ENCODE results near the gene CST9L.
A peak's percentile ranks its signal among the peaks of the same experiment; 100 is the strongest.

CST9L gene, protein sequence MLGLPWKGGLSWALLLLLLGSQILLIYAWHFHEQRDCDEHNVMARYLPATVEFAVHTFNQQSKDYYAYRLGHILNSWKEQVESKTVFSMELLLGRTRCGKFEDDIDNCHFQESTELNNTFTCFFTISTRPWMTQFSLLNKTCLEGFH

DNA sequence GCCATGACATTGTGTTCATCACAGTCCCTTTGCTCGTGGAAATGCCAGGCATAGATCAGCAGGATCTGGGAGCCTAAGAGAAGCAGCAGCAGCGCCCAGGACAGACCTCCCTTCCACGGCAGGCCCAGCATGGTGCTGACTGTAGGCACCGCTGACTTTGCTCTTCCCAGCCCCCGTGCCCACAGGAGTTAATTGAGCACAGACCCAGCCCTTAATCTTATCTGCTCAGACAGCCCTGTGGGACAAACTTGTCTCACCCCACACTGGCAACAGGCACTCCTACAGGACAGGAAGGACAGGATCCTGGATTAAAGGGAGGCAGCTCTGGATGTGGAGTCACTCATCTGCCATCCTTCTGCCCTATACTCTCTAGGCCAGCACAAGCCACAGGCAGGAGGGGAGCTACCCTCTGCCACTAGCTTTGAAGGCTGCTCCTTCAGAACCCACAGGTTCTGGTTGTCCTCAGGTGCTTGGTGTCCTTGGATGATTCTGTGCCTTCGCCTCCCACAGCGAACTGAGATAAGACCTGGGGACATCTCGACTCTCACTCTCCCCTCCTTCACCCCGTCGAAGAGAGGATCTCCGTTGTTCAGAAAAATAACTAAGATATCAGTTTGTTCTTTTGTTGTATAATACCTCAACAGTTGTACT, at the start of gene CST9L:
Gene CST9L, minus strand, starts transcription at position 165 of the 651 bp plus-strand sequence. Its CDS starts 34 bp downstream, at position 131.
- DNase-seq = no peak

DNA sequence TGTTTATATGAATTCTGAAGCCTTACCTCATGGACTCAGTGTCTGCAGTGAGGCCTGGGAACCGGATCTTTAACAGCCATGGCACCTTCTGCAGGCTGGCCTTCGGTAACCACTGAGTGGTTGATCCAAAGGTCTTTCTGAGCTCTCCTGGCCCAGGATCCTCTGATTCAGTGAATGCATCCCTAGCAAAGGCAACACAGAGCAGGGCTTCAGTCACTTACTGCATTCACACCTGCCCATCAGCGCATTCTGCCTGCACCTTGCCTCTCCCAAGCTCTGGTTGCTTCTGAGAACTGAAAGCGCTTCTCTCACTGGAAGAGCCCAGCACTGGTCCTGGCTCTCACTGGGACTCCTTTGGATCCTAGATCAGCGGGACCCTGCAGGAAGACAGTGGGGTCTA, 45.9 kb upstream of the CST9L start:
- DNase-seq = no peak

DNA sequence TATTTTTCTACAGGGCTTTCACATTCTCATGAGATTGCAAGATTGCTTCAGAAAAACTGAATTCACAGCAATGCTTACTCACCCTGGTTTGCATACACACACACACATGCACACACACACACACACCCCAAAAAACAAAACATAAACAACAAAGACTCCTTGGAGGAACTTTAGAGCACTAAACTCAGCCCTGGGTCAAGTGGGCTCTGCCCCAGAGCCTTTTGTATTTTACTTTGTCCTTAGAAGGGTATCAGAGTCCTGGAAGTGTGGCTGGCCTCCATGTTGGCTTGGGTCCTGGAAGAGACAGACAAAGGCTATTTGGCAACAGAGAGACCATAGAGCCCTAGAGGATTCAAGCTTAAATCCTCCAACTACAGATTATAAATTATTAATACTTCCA, 45.4 kb upstream of the CST9L start:
- DNase-seq = no peak

DNA sequence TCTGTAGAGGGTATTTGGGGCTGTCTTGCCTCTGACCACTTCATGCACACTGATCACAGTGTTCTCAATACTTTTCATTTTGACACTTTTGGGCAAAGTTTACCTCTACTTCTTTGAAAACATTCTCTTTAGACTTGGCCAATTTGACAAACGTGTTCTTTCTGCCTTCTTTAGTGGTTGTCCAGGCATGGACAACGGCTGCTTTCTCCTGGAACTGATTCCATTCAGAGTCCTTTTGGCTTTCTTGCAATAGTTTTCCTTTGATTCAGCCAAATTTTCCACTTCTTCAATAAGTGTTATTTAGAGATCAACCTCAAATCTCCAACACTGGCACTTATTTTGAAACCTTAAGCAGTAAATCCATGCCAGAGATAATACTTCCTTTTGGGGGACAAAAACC, 44.1 kb upstream of the CST9L start:
- no peak for DNase-seq

DNA sequence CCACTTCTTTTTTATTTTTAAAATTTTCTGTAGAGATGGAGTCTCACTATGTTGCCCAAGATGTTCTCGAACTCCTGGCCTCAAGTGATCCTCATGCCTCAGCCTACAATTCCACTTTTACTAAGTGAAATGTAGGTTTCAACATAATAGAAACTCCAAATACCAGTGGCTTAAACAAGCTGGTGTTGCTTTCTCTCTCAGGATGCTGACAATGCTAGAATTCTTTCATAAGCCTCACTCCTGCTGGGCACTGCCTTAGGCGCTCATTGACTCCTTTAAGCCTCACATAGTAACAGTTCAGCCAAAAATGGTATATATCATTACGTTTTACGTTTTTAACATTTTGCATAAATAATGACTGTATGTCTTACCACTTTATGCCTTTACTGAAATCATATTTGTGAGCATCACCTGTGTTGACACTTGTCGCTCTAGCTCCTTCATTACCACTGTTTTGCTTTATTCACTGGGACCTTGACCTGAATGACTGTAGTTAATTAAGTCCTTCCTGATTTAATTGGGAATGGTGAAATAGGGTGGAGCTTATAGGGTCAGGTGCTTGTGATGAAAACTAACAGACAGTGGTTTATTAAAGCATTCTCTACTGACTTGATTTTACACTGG, 41.3 kb upstream of the CST9L start:
- peak; percentile 44 for DNase-seq

DNA sequence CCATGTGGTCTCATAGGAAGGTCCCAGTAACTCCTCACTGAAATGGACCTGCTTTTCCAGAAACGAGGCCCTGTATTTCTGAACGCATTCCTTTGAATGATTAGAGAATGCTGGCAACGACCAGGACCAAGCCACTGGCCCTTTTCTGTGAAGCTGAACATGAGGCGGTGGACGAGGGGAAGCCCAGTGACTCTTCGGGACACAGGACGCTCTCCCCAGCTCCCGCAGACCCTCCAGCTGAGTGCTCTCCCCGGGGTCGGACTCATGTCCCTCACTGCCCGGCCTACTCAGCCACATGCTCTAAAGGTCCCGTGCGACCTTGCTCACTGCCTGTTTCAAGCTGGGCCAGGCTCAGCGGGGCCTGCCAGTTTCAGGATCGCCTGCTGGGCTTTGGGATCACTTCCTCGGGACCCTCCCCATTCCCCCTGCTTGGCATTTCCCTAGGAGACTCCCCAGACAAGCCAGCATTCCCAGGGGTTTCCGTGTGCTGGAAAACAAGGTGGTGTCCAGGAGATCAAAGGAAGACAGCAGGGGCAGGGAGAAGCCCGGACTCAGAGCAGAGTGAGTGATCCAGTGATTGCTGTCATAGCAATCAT, 40.1 kb upstream of the CST9L start:
- no peak for DNase-seq

DNA sequence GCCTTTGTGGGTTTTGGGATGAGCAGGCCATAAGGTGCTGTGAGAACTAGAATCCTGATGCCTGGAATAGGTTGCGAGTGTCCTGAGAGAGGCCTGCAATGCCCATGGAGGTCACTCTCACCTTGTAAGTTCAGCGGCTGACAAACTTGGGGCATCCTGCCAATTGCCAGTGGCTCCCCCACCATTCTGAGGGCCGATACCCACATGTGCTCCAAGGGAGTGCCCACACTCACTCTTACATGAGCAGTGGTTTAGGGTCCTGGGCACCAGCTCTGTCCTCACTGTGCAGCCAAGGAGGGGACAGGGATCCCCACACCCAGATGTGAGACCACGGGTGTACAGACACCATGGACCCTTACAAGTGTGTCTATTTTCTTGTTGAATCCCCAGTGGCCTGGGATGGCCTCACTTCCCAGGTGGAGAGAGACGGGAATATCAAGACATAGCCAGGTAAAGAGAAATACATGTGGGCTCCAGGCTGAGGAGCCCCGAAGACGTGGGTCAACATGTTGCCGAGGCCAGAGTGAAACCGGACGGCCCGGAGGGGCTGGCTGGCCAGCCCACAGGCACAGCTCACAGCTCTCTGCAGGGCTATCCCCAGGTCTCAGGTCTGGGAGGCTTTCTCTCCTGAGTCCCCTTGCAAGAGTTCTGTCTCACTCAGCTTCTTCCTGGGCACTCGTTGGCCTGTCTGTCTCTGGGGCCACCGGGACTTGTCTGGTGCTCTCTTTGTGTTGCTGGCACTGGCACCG, 39.4 kb upstream of the CST9L start:
- no peak for DNase-seq

DNA sequence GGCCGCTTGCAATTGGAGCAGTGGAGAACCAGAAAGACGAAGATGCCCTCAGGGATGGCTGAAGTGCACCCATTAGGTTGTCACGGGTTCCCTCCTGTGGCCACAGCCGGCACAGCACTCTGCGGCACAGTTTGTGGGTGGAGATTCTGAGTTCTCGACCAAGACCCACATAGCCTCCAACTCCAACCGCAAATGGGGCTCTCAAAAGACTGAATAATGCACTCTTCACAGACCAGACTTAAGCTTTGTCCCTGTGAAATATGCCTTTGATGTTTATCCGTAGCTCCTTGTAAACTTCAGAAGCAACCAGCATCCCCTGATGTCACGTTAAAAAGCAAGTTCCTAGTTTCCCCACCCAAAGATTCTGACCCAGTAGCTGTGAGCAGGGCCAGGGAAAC, 38.4 kb upstream of the CST9L start:
- peak; percentile 86 for DNase-seq

DNA sequence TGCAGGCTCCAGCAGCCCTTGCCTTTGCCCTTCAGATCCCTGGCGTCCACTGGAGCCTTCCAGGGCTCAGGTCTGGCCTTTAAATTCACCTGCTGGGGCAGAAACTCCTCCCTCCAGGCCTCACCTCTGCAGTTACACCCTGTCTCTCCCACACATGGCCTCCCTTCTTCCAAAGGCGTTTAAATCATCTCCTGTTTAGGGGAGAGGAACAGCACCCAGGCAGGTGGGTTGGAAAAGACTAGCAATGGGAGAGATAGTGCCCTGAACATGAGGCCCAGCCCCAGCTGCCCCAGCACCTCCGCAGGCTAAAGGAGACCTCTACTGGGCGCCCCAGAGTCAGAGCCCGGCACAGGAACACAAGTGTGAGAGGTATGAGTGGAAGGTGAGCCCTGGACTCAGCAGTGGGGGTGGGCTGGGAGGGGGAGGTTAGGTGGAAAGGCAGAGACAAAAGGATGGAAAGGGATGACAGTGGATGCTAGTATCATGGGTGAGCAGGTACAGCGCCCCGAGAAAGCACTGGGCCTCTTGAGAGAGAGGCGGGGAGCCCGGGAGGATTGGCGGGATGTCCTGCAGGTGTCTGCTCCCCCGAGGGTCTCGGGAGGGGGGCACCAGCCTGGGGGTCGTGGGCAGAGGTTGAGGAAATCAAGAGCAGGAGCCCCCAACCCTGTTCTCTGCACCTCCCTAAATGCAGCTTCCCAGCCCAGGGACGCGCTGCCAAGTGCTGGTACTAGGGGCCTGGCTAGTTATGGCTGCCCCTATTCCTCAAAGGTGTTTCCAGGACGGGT, 37.8 kb upstream of the CST9L start, which contains the start of gene CST9:
Gene CST9, minus strand, starts transcription at position 51 of the 785 bp plus-strand sequence. CDS start 53 bp downstream, outside the sequence.
- DNase-seq = no peak

DNA sequence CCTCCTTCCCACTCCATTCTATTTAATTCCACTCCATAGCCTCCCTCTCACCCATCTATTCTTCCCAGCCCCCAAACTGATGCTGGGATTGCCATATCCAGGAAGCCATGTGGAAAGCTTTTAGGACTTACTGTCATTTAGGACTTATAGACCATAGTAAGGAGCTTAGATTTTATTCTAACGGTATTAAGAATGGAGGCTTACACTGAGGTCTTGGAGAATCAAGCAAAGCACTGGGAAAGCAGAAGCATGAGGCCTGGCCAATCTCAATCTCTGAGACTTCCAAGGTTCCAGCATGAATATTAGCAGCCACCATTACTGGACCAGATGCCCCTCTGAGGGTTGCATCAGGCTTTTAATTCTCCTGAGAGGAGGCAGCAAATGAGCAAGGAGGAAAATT, 36.0 kb upstream of the CST9L start:
- no peak for DNase-seq

DNA sequence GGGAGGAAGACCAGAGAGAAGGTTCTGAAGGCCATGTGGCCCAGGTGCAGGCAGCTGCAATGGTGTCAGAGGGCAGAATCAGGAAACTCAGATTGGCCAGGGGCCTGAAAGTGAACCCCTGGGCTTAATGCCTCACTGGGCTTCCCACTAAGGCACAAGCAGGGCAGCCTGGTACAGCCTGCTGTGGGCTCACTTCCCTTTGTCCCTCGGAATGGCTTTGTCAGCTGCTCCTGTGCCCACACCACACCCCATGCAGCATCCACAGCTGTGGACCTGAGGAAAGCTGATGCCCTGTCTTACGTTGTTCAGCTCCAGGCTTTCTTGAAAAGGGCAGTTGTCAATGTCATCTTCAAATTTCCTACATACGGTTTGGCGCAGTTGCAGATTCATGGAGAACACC, 35.0 kb upstream of the CST9L start:
- no peak for DNase-seq

DNA sequence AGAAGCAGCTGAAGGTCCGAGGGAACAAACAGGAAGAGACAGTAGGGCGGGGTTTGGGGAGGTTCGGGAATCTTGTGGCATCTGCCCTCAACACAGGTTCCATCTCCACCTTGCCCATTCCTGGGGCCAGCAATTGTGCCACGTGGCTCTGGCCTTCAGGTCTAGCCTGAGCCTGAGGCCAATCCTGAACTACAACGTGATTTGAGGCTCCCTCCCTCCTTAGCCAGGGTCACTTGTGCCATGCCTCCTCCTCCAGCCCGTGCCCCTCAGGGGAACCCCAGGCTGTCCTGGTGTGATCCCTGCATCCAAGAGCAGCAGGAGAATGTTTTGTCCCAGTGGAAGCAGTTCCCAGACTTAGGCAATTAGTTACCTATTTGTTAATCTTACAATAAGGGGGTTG, 34.4 kb upstream of the CST9L start:
- DNase-seq = no peak

DNA sequence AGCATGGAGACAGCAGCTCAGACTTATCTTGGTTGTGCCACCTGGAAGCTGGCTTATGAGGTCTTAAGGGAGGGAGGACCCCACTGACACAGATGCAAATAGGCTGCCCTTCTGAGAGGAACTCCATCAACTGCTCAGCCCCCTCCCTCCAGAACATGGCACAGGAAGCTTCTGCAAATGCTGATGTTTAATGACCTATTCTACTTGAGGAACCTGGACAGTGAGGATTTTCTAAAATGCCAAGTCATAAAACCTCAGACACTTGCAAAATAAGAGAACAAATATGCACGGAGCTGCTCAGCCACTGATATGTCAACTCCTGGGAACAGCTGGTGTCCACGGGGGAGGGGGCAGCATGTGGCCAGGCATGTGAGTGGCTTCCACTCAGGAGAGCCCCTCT, 34.0 kb upstream of the CST9L start:
- no peak for DNase-seq

DNA sequence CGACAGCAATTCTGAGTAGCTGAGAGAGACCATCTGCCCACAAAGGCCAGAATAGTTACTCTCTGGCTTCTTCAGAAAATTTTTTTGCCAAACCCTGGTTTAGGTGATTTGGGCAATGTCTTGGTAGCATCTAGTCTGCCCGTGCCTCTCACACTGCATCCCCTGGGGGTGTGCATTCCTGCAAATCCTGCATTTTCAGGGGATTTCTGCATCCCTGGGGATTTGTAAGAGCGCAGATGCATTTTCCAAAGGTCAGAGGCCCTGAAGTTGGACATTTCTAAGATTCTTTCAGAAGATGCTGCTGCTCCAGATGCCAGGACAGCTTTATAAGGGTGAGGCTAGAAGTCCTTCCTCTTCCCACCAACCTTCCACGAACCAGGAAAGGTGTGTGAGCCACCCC, 33.4 kb upstream of the CST9L start:
- DNase-seq = no peak

DNA sequence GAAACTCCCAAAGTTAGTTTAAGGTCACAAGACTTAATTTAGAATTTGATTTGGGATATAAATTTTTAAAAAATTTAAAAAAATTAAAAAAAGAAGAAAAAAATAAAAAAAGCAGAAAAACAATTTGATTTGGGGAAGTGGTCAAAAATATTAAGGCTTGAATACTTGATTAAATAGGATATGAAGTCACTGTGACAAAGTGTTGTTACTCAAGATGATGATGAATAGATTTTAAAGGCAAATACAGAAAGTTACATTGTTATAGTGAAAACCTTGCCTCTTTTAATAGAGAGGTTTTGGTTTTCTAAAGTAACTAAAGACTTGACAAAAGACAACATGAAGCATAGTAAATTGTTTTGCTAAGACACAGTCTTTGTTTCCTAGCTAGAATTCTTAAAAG, 30.2 kb upstream of the CST9L start:
- DNase-seq = peak; percentile 31

DNA sequence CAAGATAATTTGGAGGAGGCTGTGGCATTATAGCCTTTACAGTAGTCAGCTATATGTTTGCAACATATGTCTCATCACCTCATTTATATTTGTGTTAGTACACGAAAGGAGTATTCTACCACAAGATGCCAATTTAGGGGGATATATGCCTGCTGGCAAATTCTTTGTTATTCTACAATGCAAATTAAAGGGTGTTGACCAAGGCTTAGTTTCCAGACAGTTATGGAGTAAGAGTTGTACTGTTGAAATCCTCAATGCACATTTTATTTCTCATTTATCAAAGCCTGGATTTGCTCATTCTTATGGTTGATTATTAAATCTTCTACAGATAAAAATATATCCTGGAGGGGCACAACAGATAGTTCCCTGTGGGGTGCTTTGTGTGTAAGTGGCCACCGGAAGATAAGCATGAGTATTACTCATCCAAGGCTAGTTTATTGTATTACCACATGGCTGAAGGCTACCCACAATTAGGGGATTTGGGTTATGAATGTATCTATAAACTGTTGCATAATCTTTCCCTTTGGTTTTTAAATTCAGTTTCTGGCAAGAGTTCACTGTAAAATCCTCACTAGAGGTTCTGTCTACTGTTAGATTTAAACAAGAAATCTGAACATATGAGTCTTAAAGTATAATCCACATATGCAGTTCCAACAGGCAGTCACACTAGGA, 28.4 kb upstream of the CST9L start:
- DNase-seq = peak; percentile 44

DNA sequence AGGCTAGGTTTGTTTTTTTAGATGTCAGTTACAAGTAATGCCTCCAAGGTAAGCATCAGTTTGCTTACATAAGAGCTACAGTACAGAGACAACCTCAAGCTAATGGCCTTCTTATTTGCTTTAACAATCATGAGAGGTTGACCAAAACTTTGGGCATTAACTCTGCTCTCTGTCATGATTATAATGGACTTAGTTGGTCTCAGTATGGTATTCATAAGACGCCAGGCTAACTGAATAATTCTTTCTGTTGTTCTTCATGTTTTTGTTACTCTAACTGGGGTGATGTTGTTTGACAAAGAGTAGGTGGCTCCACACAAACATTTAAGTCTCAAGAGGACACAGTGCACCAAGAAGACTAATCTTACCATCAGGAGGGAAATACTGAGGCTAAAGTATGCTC, 27.7 kb upstream of the CST9L start:
- DNase-seq = no peak

DNA sequence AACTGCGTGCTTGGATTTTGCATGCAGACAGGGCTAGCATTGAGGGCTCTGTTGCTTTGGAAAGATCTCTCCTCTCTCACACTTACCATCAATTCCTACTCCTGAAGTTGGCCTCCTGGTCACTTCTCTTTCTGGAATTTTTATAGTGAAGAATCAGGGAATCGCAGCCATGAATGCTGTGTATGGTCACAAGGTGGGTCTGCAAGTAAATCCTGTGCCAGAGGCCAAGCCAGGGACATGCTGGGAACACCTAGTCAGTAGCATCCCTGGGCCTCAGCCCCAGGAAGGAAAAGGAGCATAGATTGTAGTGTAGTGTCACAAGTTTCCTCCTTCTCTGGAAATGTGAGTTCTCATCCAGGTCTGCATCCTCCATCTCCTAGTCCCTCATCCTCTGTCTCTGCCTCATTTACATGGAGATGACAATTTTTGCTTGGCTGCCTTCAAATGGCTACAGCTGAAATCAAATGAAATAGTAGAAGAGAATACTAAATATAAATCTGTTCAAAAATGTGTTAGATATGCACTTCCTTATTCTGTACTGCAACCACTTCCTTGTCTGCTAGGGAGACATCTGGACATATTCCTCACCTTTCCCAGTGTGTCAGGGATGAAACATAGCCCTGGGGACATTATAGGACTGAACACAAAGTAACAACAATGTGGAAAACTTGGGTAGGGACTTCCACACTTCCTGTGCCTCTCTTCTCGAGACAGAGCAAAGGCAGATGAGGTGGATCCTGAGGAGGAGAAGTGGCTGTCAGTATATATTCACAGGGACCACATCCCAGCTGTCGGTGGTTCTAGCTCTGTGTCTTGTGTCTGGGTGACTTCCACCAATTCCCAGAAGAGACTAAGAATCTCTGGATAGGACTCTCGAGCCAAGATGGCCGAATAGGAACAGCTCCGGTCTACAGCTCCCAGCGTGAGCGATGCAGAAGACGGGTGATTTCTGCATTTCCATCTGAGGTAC, 20.4 kb upstream of the CST9L start:
- no peak for DNase-seq

DNA sequence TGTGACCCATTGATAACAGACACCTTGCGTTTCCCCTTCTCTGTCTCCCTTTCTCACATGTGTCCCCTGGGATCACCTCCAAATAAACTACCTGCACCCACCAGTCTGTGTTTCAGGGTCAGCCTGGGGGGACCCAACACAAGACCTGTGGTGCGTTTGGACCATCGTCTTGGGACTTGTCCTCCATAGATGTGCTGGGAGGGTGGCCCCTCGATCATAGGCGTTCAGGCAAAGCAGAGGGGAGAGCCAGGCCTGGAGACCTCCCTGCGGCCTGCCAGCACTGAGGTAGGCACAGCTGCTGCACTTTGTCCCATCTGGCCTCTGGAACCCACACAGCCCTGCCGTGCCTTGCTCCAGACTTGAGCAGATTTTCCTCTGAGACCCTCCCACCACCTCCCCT, 19.3 kb upstream of the CST9L start:
- no peak for DNase-seq

DNA sequence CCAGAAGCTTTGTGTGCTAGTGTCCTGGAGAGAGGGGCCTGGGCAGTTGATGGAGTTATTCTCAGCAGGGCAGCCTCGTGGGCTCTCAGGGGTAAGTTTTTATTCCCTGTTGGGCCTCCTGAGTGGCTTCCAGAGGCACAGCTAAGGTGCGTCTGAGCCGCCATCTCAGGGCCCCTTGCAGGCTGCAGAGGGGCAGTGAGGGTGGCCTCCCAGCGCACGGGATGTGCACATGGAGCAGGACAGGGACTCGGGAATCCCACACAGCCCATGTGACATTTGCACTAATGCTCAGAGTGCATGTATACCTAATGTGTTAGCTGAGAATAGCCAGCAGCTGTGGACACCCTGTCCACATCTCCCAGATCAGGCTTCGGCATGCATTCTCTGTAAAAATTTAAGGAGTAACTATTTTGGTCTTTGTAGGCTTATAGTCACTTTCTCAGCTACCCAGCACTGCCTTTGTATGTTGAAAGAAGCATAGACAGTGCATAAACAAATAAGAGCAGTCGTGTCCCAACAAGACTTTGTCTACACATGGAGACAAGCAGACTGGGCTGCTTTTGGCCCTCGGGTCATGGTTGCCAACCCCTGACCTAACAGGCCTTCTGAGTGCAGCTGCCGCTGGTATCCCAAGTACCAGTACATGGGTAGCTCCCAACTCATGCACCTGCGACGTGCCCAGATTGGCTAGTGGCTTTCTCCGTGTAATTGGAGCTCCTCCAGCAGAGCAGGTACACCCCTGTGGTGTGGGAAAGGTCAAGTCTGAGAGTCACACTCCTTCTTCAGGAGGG, 18.6 kb upstream of the CST9L start:
- DNase-seq = no peak
